GM21381 (cell line): ENCODE results near the gene ACP2.

Experiments used
- ATAC-seq: cut with Tn5 transposase; IDR thresholded peaks from one replicate; pipeline ENCODE4 v1.9.1; 2021; ENCODE audit warnings: mild to moderate bottlenecking, moderate library complexity; ENCODE audit not compliant: unreplicated experiment

Gene ACP2

GRCh38 chr11:47244448-47245350 lies 3.9 kb downstream of the ACP2 start:
- ATAC-seq: no peak

- no peak for ATAC-seq
Observed at GRCh38 chr11:47243454-47243853, 5.2 kb downstream of the ACP2 start.

- ATAC-seq: no peak
Observed at GRCh38 chr11:47242596-47243192, 5.9 kb downstream of the ACP2 start.

GRCh38 chr11:47241841-47242301 lies 6.7 kb downstream of the ACP2 start:
- no peak for ATAC-seq

- ATAC-seq: no peak
Observed at GRCh38 chr11:47239852-47240251, 8.8 kb downstream of the ACP2 start.

- no peak for ATAC-seq
Observed at GRCh38 chr11:47236482-47236881, 12.1 kb downstream of the ACP2 start.

- ATAC-seq: no peak
Observed at GRCh38 chr11:47235163-47235562, 13.5 kb downstream of the ACP2 start.

- no peak for ATAC-seq
Observed at GRCh38 chr11:47234669-47235100, 13.9 kb downstream of the ACP2 start.

- ATAC-seq: no peak
Observed at GRCh38 chr11:47233989-47234668, 14.5 kb downstream of the ACP2 start.

GRCh38 chr11:47233051-47233450 lies 15.6 kb downstream of the ACP2 start:
- ATAC-seq: no peak

GRCh38 chr11:47229161-47229560 lies 19.5 kb downstream of the ACP2 start:
- ATAC-seq: no peak

GRCh38 chr11:47225552-47226400 lies 22.8 kb downstream of the ACP2 start:
- ATAC-seq: peak; percentile 81

- ATAC-seq: no peak
Observed at GRCh38 chr11:47222696-47223095, 25.9 kb downstream of the ACP2 start.

- ATAC-seq: no peak
Observed at GRCh38 chr11:47220401-47220821, 28.2 kb downstream of the ACP2 start.

- no peak for ATAC-seq
Observed at GRCh38 chr11:47216121-47216798, 32.4 kb downstream of the ACP2 start.

GRCh38 chr11:47215366-47215910 lies 33.2 kb downstream of the ACP2 start:
- no peak for ATAC-seq

- peak; percentile 56 for ATAC-seq
Observed at GRCh38 chr11:47213950-47214565, 34.6 kb downstream of the ACP2 start.

- no peak for ATAC-seq
Observed at GRCh38 chr11:47212938-47213337, 35.7 kb downstream of the ACP2 start.

GRCh38 chr11:47208628-47209027 lies 40.0 kb downstream of the ACP2 start:
- ATAC-seq: no peak
